K562 (cell line): ENCODE data around the gene ZMIZ1. TPM values are rescaled to one million over a fixed set of nuclear protein-coding genes. Genes with fewer than 3 reads are reported as not detected.

Experiments used
- BDP1 ChIP-seq: IDR thresholded peaks from 3 replicates; pipeline ENCODE4 v1.6.1; 2011; ENCODE audit not compliant: insufficient read length, insufficient read depth
- BRCA1 ChIP-seq, 2 experiments: fragments of 450-650 bp in 1 of 2; sonication (generic) in 1 of 2; formaldehyde crosslinking in 1 of 2; IDR thresholded peaks; 2 replicates each; pipeline versions ENCODE4 v1.5.0 to v1.6.1; 2017 to 2020; ENCODE audit warnings: mild to moderate bottlenecking in 1 of 2, missing genetic modification reagents in 1 of 2
- GTF2E2 ChIP-seq: fragments of 200-800 bp; sonication (Bioruptor generic); IDR thresholded peaks from 2 replicates; pipeline ENCODE4 v1.6.1; 2016; ENCODE audit warnings: missing genetic modification characterization, missing compliant biosample characterization
- IFI16 ChIP-seq: fragments of 250-450 bp; sonication (Bioruptor Pico); IDR thresholded peaks from 2 replicates; pipeline ENCODE4 v2.1.2; 2022; ENCODE audit warnings: mild to moderate bottlenecking, inconsistent platforms
- KAT7 ChIP-seq: sonication (generic); formaldehyde crosslinking; IDR thresholded peaks from 2 replicates; pipeline ENCODE4 v1.8.0; 2022; ENCODE audit warnings: missing genetic modification reagents, mild to moderate bottlenecking, borderline replicate concordance
- LEF1 ChIP-seq: fragments of 450-650 bp; IDR thresholded peaks from 2 replicates; pipeline ENCODE4 v1.6.1; 2016; ENCODE audit warnings: mild to moderate bottlenecking
- NFRKB ChIP-seq: fragments of 450-650 bp; IDR thresholded peaks from 2 replicates; pipeline ENCODE4 v1.6.1; 2016; ENCODE audit warnings: low read depth
- POLR2A ChIP-seq: fragments of 450-650 bp; conservative IDR thresholded peaks from 2 replicates; pipeline ENCODE4 v1.6.1; 2016
- REST ChIP-seq, 2 experiments: fragments of 450-650 bp; formaldehyde crosslinking in 1 of 2; IDR thresholded peaks; 2 replicates each; pipeline versions ENCODE4 v1.4.0 to v1.6.1; 2014 to 2020; ENCODE audit warnings: mild to moderate bottlenecking in 2 of 2, borderline replicate concordance in 1 of 2, low read depth in 1 of 2
- SMAD4 ChIP-seq: fragments of 250-450 bp; sonication (Bioruptor Pico); conservative IDR thresholded peaks from 2 replicates; pipeline ENCODE4 v1.8.0; 2021; ENCODE audit warnings: inconsistent platforms, mild to moderate bottlenecking, moderate library complexity
- polyA plus RNA-seq, 8 experiments: library from polyadenylated mRNA; depleted of rRNA in 4 of 8; stranded (reverse) in 5 of 8; unstranded in 3 of 8; fragments of >200 nt; fragmentation: Nextera tagmentation in 2 of 8; fragmentation: Illumina TruSeq in 1 of 8; extraction: Ambion mirVana in 2 of 8; extraction: Trizol in 1 of 8; gene quantifications; 2 replicates each; pipeline versions ENCODE4 v1.2.1 to v1.2.3, GENCODE V29; 2011 to 2014; ENCODE audit warnings: inconsistent platforms in 1 of 8, missing spikeins in 1 of 8
- total RNA-seq, 7 experiments: library from RNA; depleted of rRNA in 6 of 7; stranded (reverse); fragments of >200 nt in 6 of 7; fragmentation: Illumina TruSeq in 2 of 7; extraction: Trizol in 2 of 7; gene quantifications; 2 replicates each; pipeline versions ENCODE4 v1.2.1 to v1.2.3, GENCODE V29; 2011 to 2021; ENCODE audit warnings: low replicate concordance in 1 of 7
- TF ChIP-seq, protein P1 (sequence below), 2 experiments: fragments of 450-650 bp in 1 of 2; sonication (generic) in 1 of 2; formaldehyde crosslinking in 1 of 2; IDR thresholded peaks in 1 of 2; conservative IDR thresholded peaks in 1 of 2; 2 replicates each; pipeline versions ENCODE4 v1.6.1 to v1.8.1; 2016 to 2023; ENCODE audit warnings: mild to moderate bottlenecking in 2 of 2, moderate library complexity in 2 of 2, inconsistent platforms in 1 of 2, missing genetic modification reagents in 1 of 2
- TF ChIP-seq, protein P2 (sequence below), 3 experiments: IDR thresholded peaks in 2 of 3; conservative IDR thresholded peaks in 1 of 3; 2 replicates each; pipeline ENCODE4 v1.5.1; 2011 to 2012; ENCODE audit warnings: low read length in 3 of 3, mild to moderate bottlenecking in 3 of 3, control low read depth in 2 of 3, improper control_type of control experiment in 1 of 3, inconsistent platforms in 1 of 3, low read depth in 1 of 3, mixed read lengths in 1 of 3, moderate library complexity in 1 of 3; ENCODE audit not compliant: insufficient read depth in 2 of 3
- TF ChIP-seq, protein P3 (sequence below), 2 experiments: IDR thresholded peaks; 2 replicates each; pipeline ENCODE4 v1.6.1; 2012; ENCODE audit warnings: improper control_type of control experiment in 2 of 2, low read depth in 2 of 2, low read length in 2 of 2, borderline replicate concordance in 1 of 2

Gene ZMIZ1
- total and polyA plus RNA-seq, 9 of the 15 experiments (the other 6 are each of a cell fraction or from before 2014, with no cell fraction given), result 1.0 to 37.3 (median 4.3) TPM

- TF ChIP-seq REST (IDR thresholded peaks at IDR 0.05; ENCODE audit: borderline replicate concordance) (no peak), REST (CRISPR knock-in tag; IDR thresholded peaks at IDR 0.05; ENCODE audit: low read depth) (no peak), BRCA1 (IDR thresholded peaks at IDR 0.05) (no peak), BRCA1 (CRISPR knock-in tag; IDR thresholded peaks at IDR 0.05) (no peak), GTF2E2 (no peak), SMAD4 (peak; percentile 70), KAT7 (CRISPR knock-in tag) (no peak), LEF1 (no peak), BDP1 (no peak), POLR2A (no peak), IFI16 (CRISPR knock-in tag) (no peak), NFRKB (no peak)
- TF ChIP-seq, protein P1, sequence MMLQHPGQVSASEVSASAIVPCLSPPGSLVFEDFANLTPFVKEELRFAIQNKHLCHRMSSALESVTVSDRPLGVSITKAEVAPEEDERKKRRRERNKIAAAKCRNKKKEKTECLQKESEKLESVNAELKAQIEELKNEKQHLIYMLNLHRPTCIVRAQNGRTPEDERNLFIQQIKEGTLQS (IDR thresholded peaks at IDR 0.05), result no peak
- TF ChIP-seq, protein P1 (CRISPR knock-in tag; conservative IDR thresholded peaks at IDR 0.05), result no peak
- TF ChIP-seq, protein P2, sequence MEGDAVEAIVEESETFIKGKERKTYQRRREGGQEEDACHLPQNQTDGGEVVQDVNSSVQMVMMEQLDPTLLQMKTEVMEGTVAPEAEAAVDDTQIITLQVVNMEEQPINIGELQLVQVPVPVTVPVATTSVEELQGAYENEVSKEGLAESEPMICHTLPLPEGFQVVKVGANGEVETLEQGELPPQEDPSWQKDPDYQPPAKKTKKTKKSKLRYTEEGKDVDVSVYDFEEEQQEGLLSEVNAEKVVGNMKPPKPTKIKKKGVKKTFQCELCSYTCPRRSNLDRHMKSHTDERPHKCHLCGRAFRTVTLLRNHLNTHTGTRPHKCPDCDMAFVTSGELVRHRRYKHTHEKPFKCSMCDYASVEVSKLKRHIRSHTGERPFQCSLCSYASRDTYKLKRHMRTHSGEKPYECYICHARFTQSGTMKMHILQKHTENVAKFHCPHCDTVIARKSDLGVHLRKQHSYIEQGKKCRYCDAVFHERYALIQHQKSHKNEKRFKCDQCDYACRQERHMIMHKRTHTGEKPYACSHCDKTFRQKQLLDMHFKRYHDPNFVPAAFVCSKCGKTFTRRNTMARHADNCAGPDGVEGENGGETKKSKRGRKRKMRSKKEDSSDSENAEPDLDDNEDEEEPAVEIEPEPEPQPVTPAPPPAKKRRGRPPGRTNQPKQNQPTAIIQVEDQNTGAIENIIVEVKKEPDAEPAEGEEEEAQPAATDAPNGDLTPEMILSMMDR (IDR thresholded peaks at IDR 0.05 in 2 of 3, conservative IDR thresholded peaks at IDR 0.05 in 1 of 3; ENCODE audit: insufficient read depth in 2 of 3, low read depth in 1 of 3, low read length in 3 of 3), result no peak
- TF ChIP-seq, protein P3, sequence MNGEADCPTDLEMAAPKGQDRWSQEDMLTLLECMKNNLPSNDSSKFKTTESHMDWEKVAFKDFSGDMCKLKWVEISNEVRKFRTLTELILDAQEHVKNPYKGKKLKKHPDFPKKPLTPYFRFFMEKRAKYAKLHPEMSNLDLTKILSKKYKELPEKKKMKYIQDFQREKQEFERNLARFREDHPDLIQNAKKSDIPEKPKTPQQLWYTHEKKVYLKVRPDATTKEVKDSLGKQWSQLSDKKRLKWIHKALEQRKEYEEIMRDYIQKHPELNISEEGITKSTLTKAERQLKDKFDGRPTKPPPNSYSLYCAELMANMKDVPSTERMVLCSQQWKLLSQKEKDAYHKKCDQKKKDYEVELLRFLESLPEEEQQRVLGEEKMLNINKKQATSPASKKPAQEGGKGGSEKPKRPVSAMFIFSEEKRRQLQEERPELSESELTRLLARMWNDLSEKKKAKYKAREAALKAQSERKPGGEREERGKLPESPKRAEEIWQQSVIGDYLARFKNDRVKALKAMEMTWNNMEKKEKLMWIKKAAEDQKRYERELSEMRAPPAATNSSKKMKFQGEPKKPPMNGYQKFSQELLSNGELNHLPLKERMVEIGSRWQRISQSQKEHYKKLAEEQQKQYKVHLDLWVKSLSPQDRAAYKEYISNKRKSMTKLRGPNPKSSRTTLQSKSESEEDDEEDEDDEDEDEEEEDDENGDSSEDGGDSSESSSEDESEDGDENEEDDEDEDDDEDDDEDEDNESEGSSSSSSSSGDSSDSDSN (IDR thresholded peaks at IDR 0.05; ENCODE audit: borderline replicate concordance in 1 of 2, low read depth in 2 of 2, low read length in 2 of 2), result no peak
Measured at GRCh38 chr10:79188154-79188965, 119.6 kb downstream of the ZMIZ1 start (continued).
